ENCODE measurements around the gene MADCAM1.

MADCAM1 gene

DNA sequence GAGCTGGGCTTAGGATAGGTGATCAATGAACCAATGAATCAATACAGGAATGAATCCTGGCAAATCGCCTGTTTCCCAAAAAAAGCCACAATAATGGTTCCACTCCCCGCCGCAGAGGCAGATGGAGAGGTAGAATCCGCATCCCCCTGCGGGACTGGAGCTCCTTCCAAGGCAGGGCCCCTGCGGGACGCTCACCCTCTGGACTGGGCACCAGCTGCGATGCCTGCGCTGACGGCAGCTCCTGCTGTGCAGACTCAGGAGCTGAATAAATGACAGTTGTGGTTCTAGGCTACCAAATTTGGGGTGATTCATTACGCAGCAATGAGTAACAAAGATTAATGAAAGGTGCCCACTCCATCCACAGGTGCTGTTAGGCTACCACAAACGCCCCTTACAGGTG lies 26.4 kb downstream of the MADCAM1 start:
- DNase-seq: no peak
- H3K4me1 ChIP-seq (ENCODE audit: control extremely low read depth in 1 of 4, control insufficient read depth in 4 of 4, insufficient read depth in 4 of 4, low read length in 3 of 4): peaks cover 0 to 7% (median 2%) of the 10 kb centered on the region in 4 experiments
- ChIA-PET POLR2A (no interaction called here), CTCF (no interaction called here)
- H3K4me3 ChIP-seq (ENCODE audit: control insufficient read depth in 1 of 7, extremely low read depth in 1 of 7, insufficient read depth in 4 of 7, low read depth in 2 of 7, low read length in 6 of 7): no peak overlapping the region
- H3K27ac ChIP-seq (ENCODE audit: insufficient read depth in 1 of 2, low read depth in 1 of 2, low read length in 2 of 2, poor library complexity in 1 of 2, severe bottlenecking in 2 of 2): no peak overlapping the region
- 98% methylated on average over 11 of the region's 12 CpGs for WGBS (ENCODE audit: insufficient coverage)
- H3K36me3 ChIP-seq (ENCODE audit: control insufficient read depth in 4 of 4, insufficient read depth in 4 of 4, low read length in 3 of 4): peaks cover 0 to 3% (median 0%) of the 10 kb centered on the region in 4 experiments
- H3K9me3 ChIP-seq (ENCODE audit: control extremely low read depth in 1 of 5, control insufficient read depth in 4 of 5, insufficient read depth in 2 of 5, low read depth in 1 of 5, low read length in 4 of 5): peaks cover 0 to 13% (median 8%) of the 10 kb centered on the region in 5 experiments
- H3K27me3 ChIP-seq (replicated peaks in 2 of 5; ENCODE audit: control insufficient read depth in 4 of 5, insufficient read depth in 5 of 5, low read length in 4 of 5): peaks cover 0 to 8% (median 0%) of the 10 kb centered on the region in 5 experiments

DNA sequence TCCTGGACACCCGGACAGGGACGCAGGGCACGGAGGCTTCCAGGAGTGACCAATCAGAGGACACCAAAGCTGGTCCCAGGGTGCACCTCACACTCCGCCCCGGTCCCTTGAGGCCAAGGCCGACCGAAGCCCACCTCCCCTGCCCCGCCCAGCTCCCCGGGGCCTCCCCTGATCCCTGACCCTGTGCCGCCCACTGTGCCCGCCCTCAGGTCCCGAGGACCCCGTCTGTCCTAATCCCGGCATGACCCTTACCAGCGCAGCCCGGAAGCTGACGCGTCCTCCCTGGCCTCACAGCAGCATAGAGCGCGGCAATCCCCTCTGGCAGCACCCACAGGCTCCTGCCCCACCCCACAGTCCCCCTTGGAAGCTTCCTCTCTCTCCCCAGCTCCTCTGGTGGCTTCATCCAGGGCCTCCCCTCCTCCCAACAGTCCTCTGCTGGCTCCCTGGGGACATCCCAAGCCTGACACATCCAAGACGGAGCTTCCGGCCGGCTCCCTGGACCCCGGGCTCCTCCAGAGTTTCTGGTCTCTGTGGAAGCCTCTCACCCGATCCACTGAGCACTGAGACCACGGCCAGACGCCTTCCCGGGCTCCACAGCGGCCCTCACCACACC lies 27.9 kb downstream of the MADCAM1 start:
- DNase-seq: no peak
- ChIA-PET CTCF (interaction anchor here (1.6 kb wide), 1 partner anchor 14 kb away, joined by 5 read pairs; no protein-coding TSS in a partner anchor), POLR2A (no interaction called here)
- Histone ChIP-seq H3K4me1 (ENCODE audit: control extremely low read depth in 1 of 4, control insufficient read depth in 4 of 4, insufficient read depth in 4 of 4, low read length in 3 of 4) (peaks cover 0 to 1% (median 0%) of the 10 kb centered on the region in 4 experiments), H3K9me3 (ENCODE audit: control extremely low read depth in 1 of 5, control insufficient read depth in 4 of 5, insufficient read depth in 2 of 5, low read depth in 1 of 5, low read length in 4 of 5) (peaks cover 0 to 13% (median 8%) of the 10 kb centered on the region in 5 experiments), H3K27ac (ENCODE audit: insufficient read depth in 1 of 2, low read depth in 1 of 2, low read length in 2 of 2, poor library complexity in 1 of 2, severe bottlenecking in 2 of 2) (no peak overlapping the region), H3K36me3 (ENCODE audit: control insufficient read depth in 4 of 4, insufficient read depth in 4 of 4, low read length in 3 of 4) (peaks cover 0 to 3% (median 0%) of the 10 kb centered on the region in 4 experiments), H3K27me3 (replicated peaks in 2 of 5; ENCODE audit: control insufficient read depth in 4 of 5, insufficient read depth in 5 of 5, low read length in 4 of 5) (peaks cover 0 to 8% (median 0%) of the 10 kb centered on the region in 5 experiments), H3K4me3 (ENCODE audit: control insufficient read depth in 1 of 7, extremely low read depth in 1 of 7, insufficient read depth in 4 of 7, low read depth in 2 of 7, low read length in 6 of 7) (no peak overlapping the region)
- WGBS (ENCODE audit: insufficient coverage): 92% methylated on average over 23 of the region's 29 CpGs

DNA sequence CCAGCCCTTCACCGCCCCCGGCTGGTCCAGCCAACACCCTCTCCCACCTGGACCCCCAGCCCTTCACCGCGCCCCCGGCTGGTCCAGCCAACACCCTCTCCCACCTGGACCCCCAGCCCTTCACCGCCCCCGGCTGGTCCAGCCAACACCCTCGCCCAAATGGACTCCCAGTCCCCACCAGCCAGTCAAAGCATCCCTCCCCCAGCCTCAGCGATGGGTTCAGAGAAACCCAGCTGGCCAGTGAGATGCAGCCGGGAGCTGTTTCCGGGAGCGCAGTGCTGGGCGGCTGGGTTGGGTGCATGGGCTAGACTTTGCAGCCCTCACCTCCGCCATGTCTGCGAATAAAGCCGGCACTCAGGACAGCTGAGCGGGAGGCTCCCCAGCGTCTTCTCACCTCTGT lies 28.7 kb downstream of the MADCAM1 start:
- no peaks in the 10 kb centered on the region for H3K4me1 ChIP-seq (ENCODE audit: control extremely low read depth in 1 of 4, control insufficient read depth in 4 of 4, insufficient read depth in 4 of 4, low read length in 3 of 4)
- H3K4me3 ChIP-seq (ENCODE audit: control insufficient read depth in 1 of 7, extremely low read depth in 1 of 7, insufficient read depth in 4 of 7, low read depth in 2 of 7, low read length in 6 of 7): no peak overlapping the region
- no peaks in the 10 kb centered on the region for H3K36me3 ChIP-seq (ENCODE audit: control insufficient read depth in 4 of 4, insufficient read depth in 4 of 4, low read length in 3 of 4)
- ChIA-PET CTCF (interaction anchor here (1.6 kb wide), 1 partner anchor 14 kb away, joined by 5 read pairs; no protein-coding TSS in a partner anchor), POLR2A (no interaction called here)
- H3K27ac ChIP-seq (ENCODE audit: insufficient read depth in 1 of 2, low read depth in 1 of 2, low read length in 2 of 2, poor library complexity in 1 of 2, severe bottlenecking in 2 of 2): no peak overlapping the region
- H3K9me3 ChIP-seq (ENCODE audit: control extremely low read depth in 1 of 5, control insufficient read depth in 4 of 5, insufficient read depth in 2 of 5, low read depth in 1 of 5, low read length in 4 of 5): peaks cover 0 to 13% (median 7%) of the 10 kb centered on the region in 5 experiments
- 77% methylated on average over 13 of the region's 18 CpGs for WGBS (ENCODE audit: insufficient coverage)
- peaks cover 0 to 5% (median 0%) of the 10 kb centered on the region in 5 experiments for H3K27me3 ChIP-seq (replicated peaks in 2 of 5; ENCODE audit: control insufficient read depth in 4 of 5, insufficient read depth in 5 of 5, low read length in 4 of 5)
- DNase-seq: no peak

DNA sequence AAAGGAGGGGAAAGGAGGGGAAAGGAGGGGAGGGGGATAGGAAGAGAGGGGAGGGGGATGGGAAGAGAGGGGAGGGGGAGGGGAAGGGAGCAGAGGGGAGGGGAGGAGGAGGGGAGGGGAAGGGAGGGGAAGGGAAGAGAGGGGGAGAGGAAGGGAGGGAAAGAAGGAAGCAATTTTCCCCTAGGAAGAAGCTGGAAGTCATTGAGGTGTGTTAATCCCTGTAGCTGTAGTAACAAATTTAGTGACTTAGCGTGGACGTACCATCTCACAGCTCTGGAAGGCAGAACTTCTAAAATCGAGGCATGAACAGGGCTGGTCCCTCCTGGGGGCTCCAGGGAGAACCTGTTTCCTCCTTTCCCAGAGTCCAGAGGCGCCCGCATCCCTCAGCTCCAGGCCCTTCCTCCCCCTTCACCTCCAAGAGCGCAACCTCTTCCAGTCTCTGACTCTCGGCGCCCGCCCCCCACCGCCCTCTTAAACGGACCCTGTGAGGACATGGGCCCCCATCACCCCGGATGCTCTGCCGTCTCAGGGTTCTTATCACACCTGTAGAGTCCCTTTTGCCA lies 29.7 kb downstream of the MADCAM1 start:
- ChIA-PET POLR2A (no interaction called here), CTCF (interaction anchor here (0.8 kb wide), 1 partner anchor 15 kb away, joined by 4 read pairs; no protein-coding TSS in a partner anchor)
- WGBS (ENCODE audit: insufficient coverage): 61% methylated on average over 13 of the region's 13 CpGs

DNA sequence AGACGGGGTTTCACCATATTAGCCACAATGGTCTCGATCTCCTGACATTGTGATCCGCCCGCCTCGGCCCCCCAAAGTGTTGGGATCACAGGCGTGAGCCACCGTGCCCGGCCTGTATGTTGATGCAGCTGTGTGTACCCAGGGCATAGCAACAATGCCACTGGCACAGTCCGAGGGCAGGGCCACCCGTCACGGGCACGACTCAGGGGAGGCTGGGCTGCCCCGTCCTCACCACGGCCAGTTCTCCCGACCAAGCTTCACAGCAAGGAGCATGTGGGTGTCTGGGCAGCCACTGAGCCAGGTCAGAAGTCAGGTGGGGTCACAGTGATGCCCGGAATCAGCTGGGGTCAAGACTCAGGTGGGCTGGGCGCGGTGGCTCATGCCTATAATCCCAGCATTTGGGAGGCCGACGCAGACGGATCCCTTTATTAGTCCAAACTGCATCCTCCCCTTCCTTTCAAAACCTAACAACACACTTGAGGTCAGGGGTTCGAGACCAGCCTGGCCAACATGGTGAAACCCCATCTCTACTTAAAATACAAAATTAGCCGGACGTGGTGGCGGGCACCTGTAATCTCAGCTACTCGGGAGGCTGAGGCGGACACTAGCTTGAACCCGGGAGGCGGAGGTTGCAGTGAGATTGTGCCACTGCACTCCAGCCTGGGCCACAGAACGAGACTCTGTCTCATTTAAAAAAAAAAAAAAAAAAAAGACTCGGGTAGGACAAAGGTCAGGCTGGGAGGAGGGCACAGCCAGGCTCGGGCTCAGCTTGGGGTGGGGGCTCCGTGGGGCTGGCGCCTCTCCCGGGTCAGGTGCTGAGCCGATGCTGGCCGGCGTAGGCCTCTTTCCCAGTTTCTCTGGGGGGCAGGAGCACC lies 34.1 kb downstream of the MADCAM1 start:
- POLR2A ChIA-PET: interaction anchor here (0.7 to 1.9 kb wide), 2 partner anchors 10 to 20 kb away, joined by 6 to 10 read pairs; no protein-coding TSS in a partner anchor
- Histone ChIP-seq H3K4me1 (ENCODE audit: control extremely low read depth in 1 of 4, control insufficient read depth in 4 of 4, insufficient read depth in 4 of 4, low read length in 3 of 4) (peaks cover 0 to 28% (median 22%) of the 10 kb centered on the region in 4 experiments), H3K9me3 (ENCODE audit: control extremely low read depth in 1 of 5, control insufficient read depth in 4 of 5, insufficient read depth in 2 of 5, low read depth in 1 of 5, low read length in 4 of 5) (no peaks in the 10 kb centered on the region), H3K27ac (ENCODE audit: insufficient read depth in 1 of 2, low read depth in 1 of 2, low read length in 2 of 2, poor library complexity in 1 of 2, severe bottlenecking in 2 of 2) (peak overlapping the region in 1 of 2 experiments; percentile 77), H3K27me3 (replicated peaks in 2 of 5; ENCODE audit: control insufficient read depth in 4 of 5, insufficient read depth in 5 of 5, low read length in 4 of 5) (peaks cover 0 to 2% (median 0%) of the 10 kb centered on the region in 5 experiments), H3K4me3 (ENCODE audit: control insufficient read depth in 1 of 7, extremely low read depth in 1 of 7, insufficient read depth in 4 of 7, low read depth in 2 of 7, low read length in 6 of 7) (peak overlapping the region; percentile 71 to 90 (median 87)), H3K36me3 (ENCODE audit: control insufficient read depth in 4 of 4, insufficient read depth in 4 of 4, low read length in 3 of 4) (peaks cover 0 to 4% (median 0%) of the 10 kb centered on the region in 4 experiments)
- WGBS (ENCODE audit: insufficient coverage): 85% methylated on average over 28 of the region's 38 CpGs
- no peak for DNase-seq
- CTCF ChIA-PET: interaction anchor here (0.7 to 6.0 kb wide), 3 partner anchors 12 to 24 kb away, joined by 3 to 56 read pairs (median 3); no protein-coding TSS in a partner anchor

More for the DNA sequence above, 29.7 kb downstream of the MADCAM1 start:
- Histone ChIP-seq H3K4me1 (ENCODE audit: control extremely low read depth in 1 of 4, control insufficient read depth in 4 of 4, insufficient read depth in 4 of 4, low read length in 3 of 4) (peaks cover 0 to 8% (median 5%) of the 10 kb centered on the region in 4 experiments), H3K27ac (ENCODE audit: insufficient read depth in 1 of 2, low read depth in 1 of 2, low read length in 2 of 2, poor library complexity in 1 of 2, severe bottlenecking in 2 of 2) (no peak overlapping the region), H3K36me3 (ENCODE audit: control insufficient read depth in 4 of 4, insufficient read depth in 4 of 4, low read length in 3 of 4) (no peaks in the 10 kb centered on the region), H3K4me3 (ENCODE audit: control insufficient read depth in 1 of 7, extremely low read depth in 1 of 7, insufficient read depth in 4 of 7, low read depth in 2 of 7, low read length in 6 of 7) (no peak overlapping the region), H3K27me3 (replicated peaks in 2 of 5; ENCODE audit: control insufficient read depth in 4 of 5, insufficient read depth in 5 of 5, low read length in 4 of 5) (peaks cover 0 to 5% (median 0%) of the 10 kb centered on the region in 5 experiments), H3K9me3 (ENCODE audit: control extremely low read depth in 1 of 5, control insufficient read depth in 4 of 5, insufficient read depth in 2 of 5, low read depth in 1 of 5, low read length in 4 of 5) (peaks cover 0 to 13% (median 7%) of the 10 kb centered on the region in 5 experiments)
- DNase-seq: no peak

DNA sequence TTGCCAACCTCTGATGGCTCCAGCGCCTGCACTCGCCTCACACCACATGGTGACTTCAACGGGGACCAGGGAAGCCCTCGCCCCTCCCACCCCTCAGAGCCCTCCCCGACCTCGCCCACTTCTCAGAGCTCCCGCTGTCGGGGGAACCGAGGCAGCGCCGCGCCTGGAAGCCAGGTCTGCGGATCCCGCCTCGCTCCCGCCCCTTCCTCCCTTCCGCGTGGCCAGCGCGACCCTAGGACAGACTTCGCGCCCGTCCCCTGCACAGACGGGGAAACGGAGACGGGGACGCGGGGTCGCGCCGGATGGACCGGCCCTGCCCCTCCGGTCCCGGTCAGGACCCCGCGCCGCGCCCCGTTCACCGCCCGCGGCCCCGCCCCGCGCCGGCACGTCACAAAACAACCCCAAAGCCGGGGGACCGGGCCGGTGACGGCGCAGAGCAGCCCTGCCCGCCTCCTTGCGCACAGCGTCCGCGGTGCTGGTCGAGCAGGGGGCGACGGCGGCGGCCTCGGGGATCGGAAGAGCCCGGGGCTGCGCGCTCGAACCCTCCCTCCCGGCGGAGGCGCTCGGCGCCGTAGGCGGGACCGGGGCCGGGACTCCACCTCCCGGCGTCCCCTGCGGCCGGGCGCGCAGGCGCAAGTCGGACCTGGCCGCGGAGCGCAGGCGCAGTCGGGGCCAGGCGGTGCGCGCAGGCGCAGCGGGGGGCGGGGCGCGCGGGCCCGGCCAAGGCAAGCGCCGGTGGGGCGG lies 34.9 kb downstream of the MADCAM1 start:
- peak; percentile 83 to 94 (median 94) for DNase-seq
- POLR2A ChIA-PET: interaction anchor here (0.6 to 1.9 kb wide), 3 partner anchors 20 to 55 kb away, joined by 3 to 10 read pairs (median 5); partner anchors contain the start of gene BSG
- H3K27me3 ChIP-seq (replicated peaks in 2 of 5; ENCODE audit: control insufficient read depth in 4 of 5, insufficient read depth in 5 of 5, low read length in 4 of 5): peaks cover 0 to 2% (median 0%) of the 10 kb centered on the region in 5 experiments
- CTCF ChIA-PET: interaction anchor here (0.7 to 6.0 kb wide), 4 partner anchors 12 to 25 kb away, joined by 3 to 56 read pairs (median 4); partner anchors contain the start of gene TPGS1
- WGBS (ENCODE audit: insufficient coverage): 0% methylated on average over 84 of the region's 103 CpGs
- H3K4me1 ChIP-seq (ENCODE audit: control extremely low read depth in 1 of 4, control insufficient read depth in 4 of 4, insufficient read depth in 4 of 4, low read length in 3 of 4): peaks cover 0 to 28% (median 22%) of the 10 kb centered on the region in 4 experiments
- no peaks in the 10 kb centered on the region for H3K9me3 ChIP-seq (ENCODE audit: control extremely low read depth in 1 of 5, control insufficient read depth in 4 of 5, insufficient read depth in 2 of 5, low read depth in 1 of 5, low read length in 4 of 5)
- H3K27ac ChIP-seq (ENCODE audit: insufficient read depth in 1 of 2, low read depth in 1 of 2, low read length in 2 of 2, poor library complexity in 1 of 2, severe bottlenecking in 2 of 2): peak overlapping the region; percentile 40 to 77
- peaks cover 0 to 12% (median 4%) of the 10 kb centered on the region in 4 experiments for H3K36me3 ChIP-seq (ENCODE audit: control insufficient read depth in 4 of 4, insufficient read depth in 4 of 4, low read length in 3 of 4)
- peak overlapping the region; percentile 72 to 90 (median 87) for H3K4me3 ChIP-seq (ENCODE audit: control insufficient read depth in 1 of 7, extremely low read depth in 1 of 7, insufficient read depth in 4 of 7, low read depth in 2 of 7, low read length in 6 of 7)
